Activated CD4-positive, alpha-beta memory T cell treated with anti-CD3 and anti-CD28 coated beads for 36 hours (primary cell): ENCODE data around the gene ACACB. TPM values are rescaled to one million over a fixed set of nuclear protein-coding genes. Genes with fewer than 3 reads are reported as not detected.

Experiments
- CTCF ChIA-PET: fragments of 350-600 bp; sonication (Branson Sonifier 250); formaldehyde crosslinking; loops from one replicate; lab custom pipeline; 2021; ENCODE audit warnings: antibody characterized with exemption, inconsistent platforms; lab: Charles Lee
- POLR2A ChIA-PET: fragments of 350-600 bp; sonication (Branson Sonifier 250); formaldehyde crosslinking; loops from one replicate; lab custom pipeline; 2021; ENCODE audit warnings: antibody characterized with exemption; lab: Charles Lee
- DNase-seq: peaks from one replicate; pipeline ENCODE4 v3.0.0-alpha.2; 2020
- H3K27ac Mint-ChIP-seq: one replicate; pipeline ENCODE4 v1.8.0; 2021; ENCODE audit warnings: mixed read lengths
- H3K27me3 Mint-ChIP-seq: one replicate; pipeline ENCODE4 v1.8.0; 2021; ENCODE audit warnings: mixed read lengths
- H3K36me3 Mint-ChIP-seq: one replicate; pipeline ENCODE4 v1.8.0; 2021; ENCODE audit warnings: mixed read lengths
- H3K4me1 Mint-ChIP-seq: one replicate; pipeline ENCODE4 v1.8.0; 2021; ENCODE audit warnings: low read depth, mixed read lengths
- H3K4me3 Mint-ChIP-seq: one replicate; pipeline ENCODE4 v1.8.0; 2021; ENCODE audit warnings: mild to moderate bottlenecking, mixed read lengths
- H3K9me3 Mint-ChIP-seq: one replicate; pipeline ENCODE4 v1.8.0; 2021; ENCODE audit warnings: mixed read lengths
- intact Hi-C: fragments of 100-400 bp; cut with micrococcal nuclease; formaldehyde crosslinking; loops from one replicate; pipeline ENCODE4 v1.15.1; 2023
- total RNA-seq, 2 experiments: library from RNA; stranded (reverse); gene quantifications; one replicate each; pipeline ENCODE4 v1.2.3, GENCODE V29; 2021

ACACB gene
- total RNA-seq, 2 experiments from 2014 or later = 11.1 to 12.7 TPM

GRCh38 chr12:109253913-109254544 lies 137.6 kb downstream of the ACACB start:
- H3K9me3 Mint-ChIP-seq = peaks cover 16% of the 10 kb centered on the region
- intact Hi-C loops = no loop called here
- H3K4me1 Mint-ChIP-seq = peaks cover 4% of the 10 kb centered on the region
- peaks cover 40% of the 10 kb centered on the region for H3K36me3 Mint-ChIP-seq
- CTCF ChIA-PET = no interaction called here
- H3K27me3 Mint-ChIP-seq = no peaks in the 10 kb centered on the region
- DNase-seq = no peak
- no peak overlapping the region for H3K27ac Mint-ChIP-seq
- no peak overlapping the region for H3K4me3 Mint-ChIP-seq
- POLR2A ChIA-PET = no interaction called here

GRCh38 chr12:109255377-109255776 lies 139.0 kb downstream of the ACACB start:
- peaks cover 2% of the 10 kb centered on the region for H3K4me1 Mint-ChIP-seq
- peaks cover 42% of the 10 kb centered on the region for H3K36me3 Mint-ChIP-seq
- CTCF ChIA-PET = no interaction called here
- no peaks in the 10 kb centered on the region for H3K27me3 Mint-ChIP-seq
- intact Hi-C loops = no loop called here
- POLR2A ChIA-PET = interaction anchor here (0.6 kb wide), 1 partner anchor 405 kb away, joined by 3 read pairs; no protein-coding TSS in a partner anchor
- DNase-seq = no peak
- H3K9me3 Mint-ChIP-seq = peaks cover 16% of the 10 kb centered on the region
- H3K4me3 Mint-ChIP-seq = no peak overlapping the region
- H3K27ac Mint-ChIP-seq = no peak overlapping the region

GRCh38 chr12:109256011-109256410 lies 139.6 kb downstream of the ACACB start:
- ChIA-PET POLR2A (interaction anchor here (0.6 kb wide), 1 partner anchor 404 kb away, joined by 3 read pairs; no protein-coding TSS in a partner anchor), CTCF (no interaction called here)
- Mint-ChIP-seq H3K36me3 (peaks cover 39% of the 10 kb centered on the region), H3K27ac (no peak overlapping the region), H3K4me1 (no peaks in the 10 kb centered on the region), H3K27me3 (no peaks in the 10 kb centered on the region), H3K9me3 (peaks cover 16% of the 10 kb centered on the region), H3K4me3 (no peak overlapping the region)
- intact Hi-C loops = no loop called here
- DNase-seq = no peak

- no peak for DNase-seq
- Mint-ChIP-seq H3K36me3 (peaks cover 29% of the 10 kb centered on the region), H3K4me1 (no peaks in the 10 kb centered on the region), H3K27ac (no peak overlapping the region), H3K9me3 (peaks cover 11% of the 10 kb centered on the region), H3K27me3 (no peaks in the 10 kb centered on the region), H3K4me3 (no peak overlapping the region)
- ChIA-PET POLR2A (no interaction called here), CTCF (no interaction called here)
- intact Hi-C loops = no loop called here
These were observed 141.8 kb downstream of the ACACB start for GRCh38 chr12:109258201-109258600.

- intact Hi-C loops = no loop called here
- DNase-seq = no peak
- H3K27me3 Mint-ChIP-seq = no peaks in the 10 kb centered on the region
- peaks cover 22% of the 10 kb centered on the region for H3K36me3 Mint-ChIP-seq
- no peak overlapping the region for H3K4me3 Mint-ChIP-seq
- no peaks in the 10 kb centered on the region for H3K4me1 Mint-ChIP-seq
- no peak overlapping the region for H3K27ac Mint-ChIP-seq
- ChIA-PET POLR2A (no interaction called here), CTCF (no interaction called here)
- H3K9me3 Mint-ChIP-seq = peaks cover 4% of the 10 kb centered on the region
These were observed 142.5 kb downstream of the ACACB start for GRCh38 chr12:109258607-109259544.

- H3K4me3 Mint-ChIP-seq = no peak overlapping the region
- CTCF ChIA-PET = no interaction called here
These were observed 143.1 kb downstream of the ACACB start for GRCh38 chr12:109259545-109259895.

GRCh38 chr12:109261087-109261486 lies 144.7 kb downstream of the ACACB start:
- Mint-ChIP-seq H3K9me3 (no peaks in the 10 kb centered on the region), H3K36me3 (peaks cover 7% of the 10 kb centered on the region), H3K4me1 (no peaks in the 10 kb centered on the region), H3K27me3 (no peaks in the 10 kb centered on the region), H3K4me3 (no peak overlapping the region), H3K27ac (no peak overlapping the region)
- ChIA-PET CTCF (interaction anchor here (4.5 kb wide), 1 partner anchor 124 kb away, joined by 32 read pairs; no protein-coding TSS in a partner anchor), POLR2A (no interaction called here)
- DNase-seq = no peak
- intact Hi-C loops = no loop called here

More at GRCh38 chr12:109259545-109259895, 143.1 kb downstream of the ACACB start:
- no peak for DNase-seq
- POLR2A ChIA-PET = no interaction called here
- Mint-ChIP-seq H3K27me3 (no peaks in the 10 kb centered on the region), H3K36me3 (peaks cover 17% of the 10 kb centered on the region), H3K27ac (no peak overlapping the region), H3K9me3 (no peaks in the 10 kb centered on the region), H3K4me1 (no peaks in the 10 kb centered on the region)
- intact Hi-C loops = no loop called here

GRCh38 chr12:109261939-109262338 lies 145.6 kb downstream of the ACACB start:
- CTCF ChIA-PET = interaction anchor here (1.7 to 4.5 kb wide), 4 partner anchors 123 to 150 kb away, joined by 4 to 32 read pairs (median 18); no protein-coding TSS in a partner anchor
- no peaks in the 10 kb centered on the region for H3K4me1 Mint-ChIP-seq
- DNase-seq = no peak
- H3K27me3 Mint-ChIP-seq = no peaks in the 10 kb centered on the region
- peaks cover 7% of the 10 kb centered on the region for H3K36me3 Mint-ChIP-seq
- POLR2A ChIA-PET = no interaction called here
- no peak overlapping the region for H3K4me3 Mint-ChIP-seq
- H3K9me3 Mint-ChIP-seq = no peaks in the 10 kb centered on the region
- intact Hi-C loops = no loop called here
- no peak overlapping the region for H3K27ac Mint-ChIP-seq

- H3K9me3 Mint-ChIP-seq = no peaks in the 10 kb centered on the region
- ChIA-PET CTCF (interaction anchor here (0.5 to 4.5 kb wide), 15 partner anchors 25 to 165 kb away, joined by 3 to 32 read pairs (median 4); partner anchors contain the start of gene MYO1H), POLR2A (interaction anchor here (0.5 kb wide), 1 partner anchor 141 kb away, joined by 3 read pairs; no protein-coding TSS in a partner anchor)
- H3K27me3 Mint-ChIP-seq = no peaks in the 10 kb centered on the region
- H3K4me1 Mint-ChIP-seq = no peaks in the 10 kb centered on the region
- DNase-seq = no peak
- H3K4me3 Mint-ChIP-seq = no peak overlapping the region
- no peak overlapping the region for H3K27ac Mint-ChIP-seq
- H3K36me3 Mint-ChIP-seq = peaks cover 11% of the 10 kb centered on the region
- intact Hi-C loops = no loop called here
These were observed 147.1 kb downstream of the ACACB start for GRCh38 chr12:109263439-109263838.

GRCh38 chr12:109264095-109264942 lies 147.9 kb downstream of the ACACB start:
- Mint-ChIP-seq H3K27me3 (no peaks in the 10 kb centered on the region), H3K27ac (no peak overlapping the region), H3K4me3 (no peak overlapping the region), H3K9me3 (no peaks in the 10 kb centered on the region), H3K4me1 (no peaks in the 10 kb centered on the region), H3K36me3 (peaks cover 11% of the 10 kb centered on the region)
- DNase-seq = peak; percentile 73
- CTCF ChIA-PET = interaction anchor here (0.5 to 4.5 kb wide), 15 partner anchors 12 to 153 kb away, joined by 3 to 32 read pairs (median 4); partner anchors contain the start of gene MYO1H
- POLR2A ChIA-PET = interaction anchor here (0.5 kb wide), 1 partner anchor 142 kb away, joined by 3 read pairs; no protein-coding TSS in a partner anchor
- intact Hi-C loops = loop anchor here (1.0 to 2.0 kb wide), 2 partner anchors 121 to 128 kb away; no protein-coding TSS in a partner anchor

- peaks cover 2% of the 10 kb centered on the region for H3K9me3 Mint-ChIP-seq
- DNase-seq = no peak
- no peak overlapping the region for H3K27ac Mint-ChIP-seq
- no peaks in the 10 kb centered on the region for H3K4me1 Mint-ChIP-seq
- intact Hi-C loops = loop anchor here (1.0 to 2.0 kb wide), 2 partner anchors 120 to 128 kb away; no protein-coding TSS in a partner anchor
- ChIA-PET POLR2A (no interaction called here), CTCF (interaction anchor here (1.2 to 4.5 kb wide), 5 partner anchors 13 to 128 kb away, joined by 3 to 32 read pairs (median 4); no protein-coding TSS in a partner anchor)
- H3K36me3 Mint-ChIP-seq = peaks cover 4% of the 10 kb centered on the region
- no peaks in the 10 kb centered on the region for H3K27me3 Mint-ChIP-seq
- H3K4me3 Mint-ChIP-seq = no peak overlapping the region
These were observed 148.7 kb downstream of the ACACB start for GRCh38 chr12:109264943-109265650.
